GM21447 (cell line): Measurements from ENCODE around the gene SFTA2.
"Not testable (repeated sequence)": the region's sequence is repeated elsewhere in the genome, so short reads cannot be mapped to it uniquely, and the experiment has no call there.

Experiments used
- ATAC-seq: cut with Tn5 transposase; IDR thresholded peaks from one replicate; pipeline ENCODE4 v1.9.1; 2021; ENCODE audit not compliant: unreplicated experiment

SFTA2 gene

DNA sequence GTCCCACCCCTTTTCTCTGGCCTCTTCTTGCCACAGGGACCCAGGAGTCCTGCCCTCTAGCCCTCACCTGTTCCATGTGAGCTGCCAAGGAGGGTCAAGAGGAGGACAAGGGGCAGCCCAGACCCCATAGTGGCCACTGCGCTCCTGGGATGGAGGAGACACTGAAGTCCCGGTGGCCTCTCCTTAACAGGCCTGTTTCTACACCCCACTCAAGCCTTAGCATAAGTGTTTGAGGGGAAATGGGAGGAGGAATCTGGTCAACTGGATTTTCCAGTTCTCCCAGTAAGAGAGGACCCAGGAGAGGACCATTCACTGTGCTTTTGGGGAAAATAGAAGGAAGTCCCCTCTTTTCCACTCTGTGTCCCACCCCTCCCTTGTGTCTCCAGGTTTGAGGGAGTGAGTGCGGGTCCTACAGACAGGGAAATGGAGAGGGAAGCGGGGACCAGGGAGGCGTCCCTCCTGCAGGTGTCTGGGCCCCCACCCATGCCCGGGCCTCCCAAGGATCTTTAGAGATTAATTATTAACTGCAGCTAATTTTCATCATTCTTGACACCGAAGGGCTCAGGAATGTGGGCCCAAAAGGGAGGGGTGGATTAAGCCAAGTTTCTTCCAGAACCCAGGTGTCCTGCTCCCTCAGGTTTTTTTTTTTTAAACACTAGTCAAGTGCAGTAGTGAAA is at the start of gene SFTA2:
Gene SFTA2 (minus strand): TSS at position 202 of the 677 bp plus-strand sequence. CDS start 74 bp downstream, at position 128.
- no peak for ATAC-seq

DNA sequence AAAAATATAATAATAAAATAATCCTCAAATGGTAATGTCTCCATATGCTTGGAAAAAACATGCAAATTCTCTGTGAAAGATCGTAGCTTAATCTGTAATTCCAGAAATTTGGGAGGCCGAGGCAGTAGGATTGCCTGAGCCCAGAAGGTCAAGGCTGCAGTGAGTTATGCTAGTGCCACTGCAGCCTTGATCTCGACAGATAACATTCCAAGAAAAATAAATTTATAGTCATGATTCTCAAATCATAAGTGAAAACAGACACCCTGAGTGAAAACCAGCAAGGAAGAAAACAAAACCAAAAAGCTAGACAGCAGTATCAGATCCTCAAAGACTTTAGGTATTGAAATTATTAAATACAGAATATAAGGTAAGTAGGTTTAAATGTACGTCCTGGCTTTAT is 47.7 kb upstream of the SFTA2 start:
- no peak for ATAC-seq

DNA sequence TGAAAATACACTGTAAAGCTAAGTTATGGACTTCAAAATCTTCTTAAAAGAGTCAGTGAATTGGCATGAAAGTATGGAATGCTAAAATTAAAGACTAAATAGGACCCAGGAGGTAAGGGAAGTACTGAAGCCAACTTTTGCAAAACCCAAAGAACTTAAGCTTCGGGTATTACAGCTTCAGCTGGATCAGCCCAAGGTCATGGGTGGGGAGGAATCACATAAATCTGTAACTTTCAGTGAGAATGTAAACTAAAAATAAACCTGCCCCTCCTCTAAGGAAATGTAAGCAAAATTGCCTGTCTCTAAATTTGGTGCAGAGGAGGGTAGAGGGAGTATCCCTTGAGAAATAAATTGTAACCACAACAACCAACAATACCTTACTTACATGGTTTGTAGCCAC is 47.2 kb upstream of the SFTA2 start:
- no peak for ATAC-seq

DNA sequence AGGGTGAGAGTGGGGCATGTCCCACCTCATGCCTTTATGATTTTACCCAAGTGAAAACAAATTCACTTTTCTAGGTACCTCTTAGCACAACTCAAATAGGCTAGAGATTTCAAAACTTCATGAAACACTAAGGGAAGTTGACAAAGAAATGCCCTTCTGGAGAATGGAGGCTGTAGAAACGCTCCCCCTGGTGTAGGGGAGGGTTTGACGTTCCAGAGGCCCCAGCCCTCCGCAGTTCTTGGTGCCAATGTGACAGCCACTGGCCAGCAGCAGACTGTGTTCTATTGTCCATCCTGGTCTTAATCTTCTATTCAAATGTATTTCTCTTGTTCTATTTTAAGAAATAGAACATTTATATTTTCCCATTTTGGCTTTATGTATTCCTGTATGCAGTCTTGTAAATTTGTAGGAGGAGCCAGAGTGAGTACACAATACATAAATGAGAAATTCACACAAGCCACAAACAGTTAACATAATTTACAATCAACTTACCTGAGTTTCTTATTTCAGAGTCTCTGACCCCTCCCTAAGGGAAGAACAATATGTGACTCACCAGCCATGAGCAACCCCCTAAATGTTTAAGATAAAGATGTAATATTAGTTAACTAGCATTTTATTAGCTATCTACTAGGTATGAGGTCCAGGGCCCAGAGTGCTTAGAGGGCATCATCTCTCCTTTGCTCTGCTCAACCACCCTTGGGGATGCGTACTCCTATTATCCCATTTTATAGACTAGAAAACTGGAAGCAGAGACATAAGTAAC is 42.7 kb upstream of the SFTA2 start:
- no peak for ATAC-seq

DNA sequence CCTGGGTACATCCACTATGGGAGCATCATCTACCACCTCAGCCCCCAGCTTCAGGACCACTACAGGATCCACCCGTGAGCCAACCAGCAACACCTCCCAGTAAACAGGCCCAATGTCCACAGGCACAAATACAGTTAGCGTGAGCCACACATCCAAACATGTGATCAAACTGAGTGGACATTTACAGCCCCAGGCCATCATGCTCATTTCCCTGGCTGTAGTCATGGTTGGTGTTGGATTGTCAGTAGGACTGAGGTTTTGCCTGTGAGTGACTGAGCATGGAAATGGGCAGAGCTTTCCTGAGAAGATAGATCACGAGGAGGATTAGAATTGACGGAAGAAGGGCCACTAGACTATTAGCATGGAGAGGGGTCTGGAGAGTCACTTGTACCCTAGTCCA is 40.8 kb upstream of the SFTA2 start:
- no peak for ATAC-seq

DNA sequence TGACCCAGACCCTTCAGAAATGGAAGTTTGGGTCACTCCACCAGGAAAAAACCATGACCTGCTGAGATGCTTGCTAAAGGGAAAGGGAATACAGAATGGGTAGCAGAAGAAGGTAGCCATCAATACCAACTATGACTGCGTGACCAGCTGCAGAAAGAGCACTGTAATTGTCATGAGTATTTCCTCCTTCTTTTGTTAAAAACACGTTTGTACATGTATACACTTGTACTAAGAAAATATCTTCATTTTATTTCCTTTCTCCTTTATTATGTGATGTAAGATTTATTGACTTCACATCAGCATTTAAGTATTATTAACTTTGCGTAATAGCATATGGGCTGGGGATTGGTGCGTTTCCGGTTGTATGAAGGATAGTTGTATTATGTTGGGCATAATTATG is 39.0 kb upstream of the SFTA2 start:
- no peak for ATAC-seq

DNA sequence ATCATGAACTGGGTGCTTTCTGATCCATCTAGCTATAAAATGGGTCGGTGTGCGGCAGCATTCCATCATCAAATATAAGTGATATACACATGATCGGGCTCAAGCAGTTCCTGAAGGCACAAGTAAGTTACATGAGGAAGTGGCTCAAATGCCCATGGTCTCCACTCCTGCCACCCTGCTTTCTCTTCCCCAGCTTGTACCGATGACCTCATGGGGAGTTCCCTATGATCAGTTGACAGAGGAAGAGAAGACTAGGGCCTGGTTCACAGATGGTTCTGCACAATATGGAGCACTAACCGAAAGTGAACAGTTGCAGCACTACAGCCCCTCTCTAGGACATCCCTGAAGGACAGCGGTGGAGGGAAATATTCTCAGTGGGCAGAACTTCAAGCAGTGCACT is 37.2 kb upstream of the SFTA2 start:
- not testable (repeated sequence) for ATAC-seq

DNA sequence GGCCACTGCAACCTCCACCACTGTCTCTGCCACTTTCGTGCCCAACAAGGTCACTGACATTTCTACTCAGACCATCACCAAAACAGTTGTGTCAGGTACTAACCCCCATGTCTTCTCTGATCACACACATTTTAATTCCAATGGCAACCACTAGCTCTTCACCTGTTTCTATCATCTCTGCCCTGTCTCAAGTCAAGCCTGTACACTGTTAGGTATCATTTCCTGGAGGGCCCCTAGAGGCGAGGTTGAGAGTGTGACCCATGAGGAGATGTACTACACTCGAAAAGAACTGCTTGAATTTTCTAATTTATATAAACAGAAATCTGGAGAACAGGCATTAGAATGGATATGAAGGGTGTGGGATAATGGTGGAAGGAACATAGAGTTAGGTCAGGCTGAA is 34.2 kb upstream of the SFTA2 start:
- no peak for ATAC-seq

DNA sequence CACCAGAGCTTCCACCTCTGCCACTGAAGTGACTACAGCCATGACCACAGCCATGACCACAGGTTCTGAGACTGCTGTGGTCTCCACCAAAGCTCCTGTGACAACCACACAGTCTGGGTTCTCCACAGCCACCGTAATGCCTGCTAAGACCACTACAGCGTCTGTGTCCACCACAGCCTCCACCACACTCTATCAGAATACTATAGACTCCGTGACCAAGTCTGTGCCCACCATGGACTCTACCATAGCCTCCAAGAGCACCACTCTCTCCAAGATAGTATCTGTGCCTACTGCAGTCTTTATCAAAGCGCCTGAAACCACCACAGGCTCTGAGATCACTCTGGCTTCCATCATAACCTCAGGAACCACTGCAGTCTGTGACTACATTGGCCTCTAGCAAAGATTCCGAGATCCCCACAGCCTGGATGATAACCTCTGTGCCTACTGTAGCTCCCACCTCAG is 33.2 kb upstream of the SFTA2 start:
- no peak for ATAC-seq

DNA sequence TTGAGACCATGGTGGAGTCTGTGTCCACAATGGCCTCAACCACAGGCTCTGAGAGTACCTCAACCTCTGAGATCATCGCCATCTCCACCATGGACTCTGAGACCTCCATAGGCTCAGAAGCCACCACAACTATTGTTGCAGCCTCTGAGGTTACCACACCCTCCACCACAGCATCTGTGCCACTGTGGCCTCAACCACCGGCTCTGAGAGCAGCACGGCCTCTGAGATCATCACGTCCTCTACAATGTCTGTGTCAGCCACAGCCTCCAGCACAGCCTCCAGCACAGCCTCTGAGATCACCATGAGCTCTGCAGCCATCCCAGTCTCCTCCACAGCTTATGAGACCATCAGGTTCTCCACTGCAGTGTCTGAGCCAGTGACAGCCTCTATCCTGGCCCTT is 32.1 kb upstream of the SFTA2 start:
- no peak for ATAC-seq

DNA sequence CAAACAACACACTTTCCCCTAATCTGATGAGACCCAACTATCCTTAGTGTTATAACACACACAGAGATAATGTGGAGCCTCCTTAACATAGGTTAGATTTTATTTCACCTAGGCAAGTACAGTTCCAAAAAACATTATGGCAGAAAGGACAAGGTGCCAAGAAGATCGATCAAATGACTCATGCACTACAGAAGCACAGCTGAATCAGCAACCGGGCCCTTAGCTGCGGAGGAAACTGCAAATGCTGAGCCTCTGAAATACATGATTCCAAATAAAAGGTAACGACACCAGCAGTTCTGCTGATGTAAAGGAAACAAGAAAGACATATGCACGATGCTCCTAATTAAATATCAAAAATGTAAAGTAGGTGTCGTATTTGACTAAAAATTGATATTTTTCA is 31.7 kb upstream of the SFTA2 start:
- no peak for ATAC-seq

DNA sequence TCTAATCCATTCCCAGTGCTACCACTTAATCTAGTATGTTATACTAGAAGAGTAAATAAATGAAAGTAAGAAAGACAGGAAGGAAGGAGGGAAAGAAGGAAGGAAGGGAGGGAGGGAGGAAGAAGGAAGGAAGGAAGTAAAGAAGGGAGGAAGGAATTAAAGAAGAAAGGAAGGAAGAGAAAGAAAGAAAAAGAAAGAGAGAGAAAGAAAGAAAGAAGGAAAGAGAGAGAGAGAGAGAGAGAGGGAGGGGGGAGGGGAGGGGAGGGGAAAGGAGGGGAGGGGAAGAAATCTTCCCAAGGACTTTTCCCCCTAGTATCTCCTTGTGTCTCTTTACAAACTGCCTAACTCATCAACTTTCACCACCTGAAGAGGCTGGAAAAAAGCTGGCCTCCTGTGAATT is 30.7 kb upstream of the SFTA2 start:
- no peak for ATAC-seq

DNA sequence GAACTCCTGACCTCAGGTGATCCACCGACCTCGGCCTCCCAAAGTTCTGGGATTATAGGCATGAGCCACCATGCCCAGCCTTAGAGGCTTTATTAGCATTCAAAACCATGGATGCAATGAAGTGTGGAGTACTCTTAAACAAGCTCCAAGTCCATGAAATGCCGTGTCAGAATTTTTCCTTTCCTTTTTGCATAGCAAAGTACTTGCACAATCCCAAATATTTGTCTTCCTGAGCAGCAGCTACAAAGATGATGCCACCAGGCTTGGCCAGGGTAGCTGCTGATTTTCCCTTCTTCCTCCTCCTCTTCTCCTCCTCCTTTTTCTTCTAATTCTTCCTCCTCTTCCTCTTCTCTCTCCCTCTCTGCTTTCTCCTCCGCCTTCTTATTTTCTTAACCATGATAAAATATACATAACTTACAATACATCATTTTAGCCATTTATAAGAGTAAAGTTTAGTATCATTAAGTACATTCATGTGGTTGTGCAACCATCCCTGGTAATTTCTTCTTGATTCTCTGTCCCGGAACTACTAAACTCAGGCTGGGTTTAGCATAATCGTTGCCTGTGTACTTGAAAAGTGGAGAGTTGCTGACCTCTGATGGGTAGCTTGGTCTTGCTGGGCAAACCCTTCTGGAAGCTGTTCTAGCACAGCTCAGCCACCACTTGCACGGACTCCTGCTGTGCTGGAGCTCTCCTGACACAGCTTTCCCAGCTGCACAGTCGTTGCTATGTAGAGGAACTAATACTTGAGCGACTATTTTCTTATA is 29.1 kb upstream of the SFTA2 start:
- ATAC-seq = no peak

DNA sequence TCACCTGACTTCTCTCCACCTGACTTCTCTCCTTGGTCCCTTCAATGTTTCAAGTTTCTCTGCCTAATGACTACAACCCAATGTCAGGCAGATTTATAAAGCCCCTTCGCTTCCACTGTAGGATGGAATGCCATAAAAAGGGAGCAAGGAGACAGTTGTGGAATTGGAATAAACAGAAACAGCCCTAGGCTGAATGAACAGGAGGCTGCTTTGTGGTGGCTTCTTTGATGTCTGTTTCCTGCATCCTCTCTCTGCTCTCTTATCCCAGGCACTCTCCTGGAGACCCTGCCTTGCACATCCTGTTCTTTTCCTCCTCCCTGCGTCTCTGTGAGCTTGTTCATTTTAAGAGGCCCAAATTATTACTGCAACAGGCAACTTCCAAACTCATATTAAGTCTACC is 25.7 kb upstream of the SFTA2 start:
- no peak for ATAC-seq

DNA sequence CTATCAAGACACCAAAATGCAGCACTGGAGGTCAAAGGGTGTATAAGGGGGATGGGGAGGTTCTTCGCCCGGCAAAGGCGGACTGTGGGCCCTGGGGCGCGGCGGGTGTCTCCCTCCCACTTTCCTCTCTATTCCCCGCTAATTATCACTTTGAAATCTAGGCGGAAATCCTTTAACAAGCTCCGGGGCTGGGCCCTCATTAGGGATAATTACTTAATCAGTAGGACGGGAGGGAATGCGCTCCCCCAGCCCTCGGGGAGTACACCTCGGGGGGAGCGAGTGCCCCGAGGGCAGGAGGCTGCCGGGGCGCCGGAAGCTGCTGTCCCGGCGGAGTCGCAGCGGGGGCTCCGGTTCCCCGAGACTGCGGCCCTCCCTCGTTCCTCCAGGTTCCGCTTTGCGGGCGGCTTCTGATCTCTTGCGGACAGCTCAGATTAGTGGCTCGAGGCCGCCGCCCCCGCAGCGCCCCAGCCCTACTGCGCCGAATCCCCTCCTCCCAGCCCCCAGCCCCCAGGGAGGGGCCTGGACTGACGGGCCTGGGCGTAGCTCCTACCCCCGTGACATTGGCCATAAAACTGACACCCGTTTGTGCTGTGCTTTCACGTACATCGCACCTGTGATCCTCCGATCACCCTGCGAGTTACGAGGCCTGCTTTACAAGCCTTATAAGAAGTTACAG is 23.5 kb upstream of the SFTA2 start:
- peak; percentile 60 for ATAC-seq

DNA sequence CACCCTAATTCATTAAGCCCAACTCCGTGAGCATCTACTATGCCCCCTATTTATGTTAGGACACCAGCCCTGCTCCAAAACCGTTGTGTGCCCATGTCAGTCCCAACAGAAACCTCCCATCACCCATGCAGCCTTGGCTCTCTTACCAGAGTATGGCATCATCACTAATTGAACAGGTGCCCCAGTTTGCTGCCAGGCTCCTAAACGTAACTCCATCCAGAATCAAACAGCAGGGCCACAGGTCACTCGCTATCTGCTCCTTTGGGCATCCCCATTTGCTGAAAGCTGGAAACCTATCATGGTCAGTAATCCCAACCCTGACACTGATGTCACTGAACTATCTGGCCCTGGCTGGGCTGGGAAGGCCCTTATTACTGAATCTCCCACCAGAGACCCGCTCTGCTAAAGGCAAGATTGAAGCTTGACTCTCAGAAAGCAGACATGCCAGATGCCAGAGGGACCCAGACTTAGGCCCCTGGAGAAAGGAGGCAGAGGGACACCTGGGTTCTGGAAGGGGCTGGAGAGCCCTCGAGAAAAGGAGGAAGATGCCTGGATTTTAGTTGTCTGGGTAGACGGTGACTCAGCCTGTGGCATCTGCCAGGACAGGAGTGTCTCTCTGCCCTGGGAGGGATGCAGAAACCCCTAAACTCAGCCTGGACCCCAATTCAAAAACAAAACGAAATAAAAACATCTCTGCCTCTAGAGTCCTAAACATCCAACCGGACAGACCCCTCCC is 22.8 kb upstream of the SFTA2 start:
- no peak for ATAC-seq

DNA sequence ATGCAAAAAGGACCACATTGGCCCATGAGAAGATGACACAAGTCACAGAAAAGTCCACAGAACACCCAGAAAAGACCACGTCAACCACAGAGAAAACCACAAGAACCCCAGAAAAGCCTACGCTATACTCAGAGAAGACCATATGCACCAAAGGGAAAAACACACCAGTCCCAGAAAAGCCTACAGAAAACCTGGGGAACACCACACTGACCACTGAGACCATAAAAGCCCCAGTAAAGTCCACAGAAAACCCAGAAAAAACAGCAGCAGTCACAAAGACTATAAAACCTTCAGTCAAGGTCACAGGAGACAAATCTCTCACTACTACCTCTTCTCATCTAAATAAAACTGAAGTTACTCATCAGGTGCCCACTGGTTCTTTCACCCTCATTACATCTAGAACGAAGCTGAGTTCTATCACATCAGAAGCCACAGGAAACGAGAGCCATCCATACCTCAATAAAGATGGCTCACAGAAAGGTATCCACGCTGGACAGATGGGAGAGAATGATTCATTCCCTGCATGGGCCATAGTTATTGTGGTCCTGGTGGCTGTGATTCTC is 20.0 kb upstream of the SFTA2 start:
- ATAC-seq = no peak

DNA sequence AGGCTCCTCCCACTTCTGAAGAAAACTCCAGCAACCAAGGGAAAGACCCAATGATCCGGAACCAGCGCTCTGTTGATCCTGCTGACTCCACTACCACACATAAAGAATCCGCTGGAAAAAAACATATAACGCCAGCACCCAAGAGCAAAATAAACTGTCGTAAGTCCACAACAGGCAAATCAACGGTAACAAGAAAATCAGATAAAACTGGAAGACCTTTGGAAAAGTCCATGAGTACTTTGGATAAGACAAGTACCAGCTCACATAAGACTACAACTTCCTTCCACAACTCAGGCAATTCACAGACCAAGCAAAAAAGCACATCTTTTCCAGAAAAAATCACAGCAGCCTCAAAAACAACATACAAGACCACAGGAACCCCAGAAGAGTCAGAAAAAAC is 16.8 kb upstream of the SFTA2 start:
- ATAC-seq = no peak

DNA sequence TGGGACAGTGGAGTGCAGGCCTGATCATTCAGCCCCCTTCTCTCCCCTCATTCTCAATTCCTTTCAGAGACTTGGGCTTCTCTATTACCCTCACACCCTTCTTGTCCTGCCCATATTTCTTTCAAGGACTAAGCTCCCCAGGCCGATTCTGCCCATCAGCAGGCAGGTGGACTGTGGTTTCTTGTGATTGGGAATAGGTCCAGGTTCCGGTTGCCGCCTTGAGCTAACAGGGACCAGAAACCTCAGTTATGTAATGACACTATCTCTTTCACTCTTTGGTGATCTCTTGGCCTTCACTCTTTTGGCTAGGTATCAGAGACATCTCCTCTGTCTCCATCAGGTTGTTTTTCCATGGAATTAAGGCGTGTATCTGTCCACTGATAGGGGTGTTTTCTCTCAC is 15.3 kb upstream of the SFTA2 start:
- ATAC-seq = no peak

DNA sequence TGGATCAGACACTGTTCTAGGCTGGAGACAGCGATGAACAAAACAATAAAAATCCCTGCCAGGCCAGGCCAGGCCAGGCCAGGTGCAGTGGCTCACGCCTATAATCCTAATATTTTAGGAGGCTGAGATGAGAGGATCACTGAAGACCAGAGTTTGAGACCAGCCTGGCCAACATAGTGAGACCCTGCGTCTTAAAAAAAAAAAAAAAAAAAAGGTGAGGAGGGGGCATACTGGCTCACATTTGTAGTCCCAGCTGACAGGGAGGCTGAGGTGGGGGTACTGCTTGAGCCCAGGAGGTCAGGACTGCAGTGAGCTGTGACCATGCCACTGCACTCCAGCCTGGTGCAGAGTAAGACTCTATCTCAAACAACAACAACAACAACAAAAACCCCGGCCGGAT is 13.3 kb upstream of the SFTA2 start:
- no peak for ATAC-seq
